B cell (primary cell): ENCODE measurements around the gene ZNF827. TPM values are rescaled to one million over a fixed set of nuclear protein-coding genes. Genes with fewer than 3 reads are reported as not detected.

ENCODE experiments used
- ATAC-seq: fragments of 200-7000 bp; cut with Tn5 transposase; one replicate; pipeline ENCODE4 v1.10.0; 2021; ENCODE audit warnings: low read depth, mild to moderate bottlenecking, moderate number of reproducible peaks, moderate library complexity
- CTCF ChIA-PET: fragments of 350-600 bp; sonication (Branson Sonifier 250); formaldehyde crosslinking; loops from one replicate; lab custom pipeline; 2021; ENCODE audit warnings: antibody characterized with exemption, inconsistent platforms; lab: Charles Lee
- POLR2A ChIA-PET: fragments of 350-600 bp; sonication (Branson Sonifier 250); formaldehyde crosslinking; loops from one replicate; lab custom pipeline; 2021; ENCODE audit warnings: antibody characterized with exemption; lab: Charles Lee
- DNase-seq: peaks from one replicate; pipeline ENCODE4 v3.0.0; 2013
- H2AFZ ChIP-seq: 2 replicates; pipeline ENCODE4 v1.6.1; 2012; ENCODE audit warnings: mild to moderate bottlenecking, low read depth, low read length; ENCODE audit not compliant: insufficient read depth, poor library complexity, severe bottlenecking
- H3K27ac ChIP-seq, 2 donors: 1 replicate in 1 of 2; 2 replicates in 1 of 2; pipeline ENCODE4 v1.5.1; 2012 to 2013; ENCODE audit warnings: low read length in 2 of 2, mild to moderate bottlenecking in 2 of 2, moderate library complexity in 1 of 2
- H3K27me3 ChIP-seq, 4 experiments: fragments of 200-600 bp in 1 of 4; sonication (generic) in 1 of 4; replicated peaks in 1 of 4; 1 replicate in 2 of 4; 2 replicates in 2 of 4; pipeline versions ENCODE4 v1.6.1 to v1.7.0; 2013 to 2016; ENCODE audit warnings: low read length in 3 of 4, mild to moderate bottlenecking in 2 of 4, mixed read lengths in 1 of 4, moderate library complexity in 1 of 4; ENCODE audit not compliant: insufficient read depth in 4 of 4, control insufficient read depth in 3 of 4; ENCODE audit errors: control extremely low read depth in 1 of 4
- H3K36me3 ChIP-seq, 2 experiments: replicated peaks in 1 of 2; 1 replicate in 1 of 2; 2 replicates in 1 of 2; pipeline versions ENCODE4 v1.6.1 to v1.7.1; 2013; ENCODE audit warnings: low read length in 1 of 2; ENCODE audit not compliant: insufficient read depth in 2 of 2, control insufficient read depth in 1 of 2; ENCODE audit errors: control extremely low read depth in 1 of 2, extremely low read depth in 1 of 2
- H3K4me1 ChIP-seq, 2 donors: fragments of 200-600 bp in 1 of 2; sonication (generic) in 1 of 2; 1 replicate in 1 of 2; 2 replicates in 1 of 2; pipeline versions ENCODE4 v1.5.1 to v1.6.1; 2013 to 2017; ENCODE audit warnings: low read length in 2 of 2; ENCODE audit not compliant: control insufficient read depth in 2 of 2, insufficient read depth in 2 of 2
- H3K4me2 ChIP-seq: replicated peaks from 2 replicates; pipeline ENCODE3; 2012; ENCODE audit warnings: mild to moderate bottlenecking, low read depth, low read length; ENCODE audit not compliant: poor library complexity, severe bottlenecking
- H3K4me3 ChIP-seq, 5 experiments: fragments of 200-600 bp in 1 of 5; sonication (generic) in 1 of 5; 1 replicate in 3 of 5; 2 replicates in 2 of 5; pipeline versions ENCODE4 v1.5.1 to v1.7.0; 2011 to 2016; ENCODE audit warnings: low read length in 4 of 5, mild to moderate bottlenecking in 4 of 5, low read depth in 2 of 5, control low read depth in 1 of 5, moderate library complexity in 1 of 5; ENCODE audit not compliant: insufficient read depth in 1 of 5; ENCODE audit errors: control extremely low read depth in 1 of 5, extremely low read depth in 1 of 5
- H3K79me2 ChIP-seq: fragments of 200-600 bp; sonication (generic); one replicate; pipeline ENCODE4 v1.6.0; 2016; ENCODE audit warnings: low read length; ENCODE audit not compliant: control insufficient read depth, insufficient read depth
- H3K9ac ChIP-seq: fragments of 200-600 bp; sonication (generic); 2 replicates; pipeline ENCODE4 v1.6.1; 2017; ENCODE audit warnings: mild to moderate bottlenecking, low read length, moderate library complexity
- H3K9me3 ChIP-seq, 3 donors: one replicate each; pipeline versions ENCODE4 v1.6.1 to v1.7.1; 2013; ENCODE audit warnings: low read length in 2 of 3; ENCODE audit not compliant: control insufficient read depth in 2 of 3, insufficient read depth in 1 of 3; ENCODE audit errors: control extremely low read depth in 1 of 3
- H4K20me1 ChIP-seq: 2 replicates; pipeline ENCODE4 v1.6.0; 2012; ENCODE audit warnings: mild to moderate bottlenecking, low read length; ENCODE audit not compliant: insufficient read depth, control insufficient read depth, poor library complexity, severe bottlenecking
- H3K27ac Mint-ChIP-seq: one replicate; pipeline ENCODE4 v1.8.0; 2021; ENCODE audit warnings: mixed read lengths
- H3K27me3 Mint-ChIP-seq: one replicate; pipeline ENCODE4 v1.8.0; 2021; ENCODE audit warnings: mixed read lengths
- H3K4me1 Mint-ChIP-seq: one replicate; pipeline ENCODE4 v1.8.0; 2021; ENCODE audit warnings: mixed read lengths
- H3K4me3 Mint-ChIP-seq: one replicate; pipeline ENCODE4 v1.8.0; 2021; ENCODE audit warnings: mixed read lengths
- H3K9me3 Mint-ChIP-seq: one replicate; pipeline ENCODE4 v1.8.0; 2022; ENCODE audit warnings: mixed read lengths; ENCODE audit not compliant: insufficient read depth
- CTCF ChIP-seq: fragments of 200-600 bp; IDR thresholded peaks from one replicate; pipeline ENCODE4 v1.8.0; 2022; ENCODE audit warnings: antibody characterized with exemption, mild to moderate bottlenecking
- EZH2 ChIP-seq: IDR thresholded peaks from 2 replicates; pipeline ENCODE4 v1.6.1; 2012; ENCODE audit warnings: borderline replicate concordance, low read depth, mild to moderate bottlenecking, moderate library complexity, low read length; ENCODE audit not compliant: insufficient read depth, poor library complexity, severe bottlenecking
- WGBS: methylation state at CpG from one replicate; pipeline ENCODE4 v1.1.5; 2013; ENCODE audit warnings: missing lambda C conversion rate; ENCODE audit not compliant: insufficient coverage; 5-methylcytosine and 5-hydroxymethylcytosine counted together
- intact Hi-C: fragments of 100-400 bp; cut with micrococcal nuclease; formaldehyde crosslinking; loops from one replicate; pipeline ENCODE4 v1.10.0; 2022
- polyA plus RNA-seq: library from polyadenylated mRNA; depleted of rRNA; stranded (reverse); fragments of >200 nt; gene quantifications from 2 replicates; pipeline ENCODE4 v1.2.3, GENCODE V29; 2012
- total RNA-seq, 2 donors: library from RNA; stranded (reverse); fragments of 120-200 nt in 1 of 2; gene quantifications; 1 replicate in 1 of 2; 2 replicates in 1 of 2; pipeline versions ENCODE4 v1.2.3 to v1.2.4, GENCODE V29; 2013 to 2022

ZNF827 gene
- total and polyA plus RNA-seq, 2 donors (not counting 1 experiment from before 2014, with no cell fraction given), result 20.6 to 30.1 TPM

GRCh38 chr4:145866991-145867390, 71.6 kb downstream of the ZNF827 start:
- no peaks in the 10 kb centered on the region for H3K9me3 Mint-ChIP-seq
- no peak overlapping the region for H3K27ac Mint-ChIP-seq
- H3K9ac ChIP-seq, result no peak overlapping the region
- no peaks in the 10 kb centered on the region for H4K20me1 ChIP-seq
- ChIA-PET CTCF (interaction anchor here (0.7 kb wide), 1 partner anchor 192 kb away, joined by 3 read pairs; no protein-coding TSS in a partner anchor), POLR2A (no interaction called here)
- no peak for DNase-seq
- no peaks in the 10 kb centered on the region for H3K79me2 ChIP-seq
- TF ChIP-seq EZH2 (no peak), CTCF (no peak)
- no peaks in the 10 kb centered on the region for H3K27me3 ChIP-seq
- H3K4me3 Mint-ChIP-seq, result no peak overlapping the region
- H3K4me1 Mint-ChIP-seq, result peaks cover 22% of the 10 kb centered on the region
- H3K27ac ChIP-seq, result no peak overlapping the region
- ATAC-seq, result no peak
- H3K4me1 ChIP-seq, result no peaks in the 10 kb centered on the region
- H3K9me3 ChIP-seq, result no peaks in the 10 kb centered on the region
- H3K4me2 ChIP-seq, result no peak overlapping the region
- H3K4me3 ChIP-seq, result no peak overlapping the region
- H3K36me3 ChIP-seq, result peaks cover 0 to 2% of the 10 kb centered on the region in 2 experiments
- no peak overlapping the region for H2AFZ ChIP-seq
- intact Hi-C loops, result no loop called here
- H3K27me3 Mint-ChIP-seq, result no peaks in the 10 kb centered on the region
- WGBS, result 49% methylated on average over 2 of the region's 4 CpGs

DNA sequence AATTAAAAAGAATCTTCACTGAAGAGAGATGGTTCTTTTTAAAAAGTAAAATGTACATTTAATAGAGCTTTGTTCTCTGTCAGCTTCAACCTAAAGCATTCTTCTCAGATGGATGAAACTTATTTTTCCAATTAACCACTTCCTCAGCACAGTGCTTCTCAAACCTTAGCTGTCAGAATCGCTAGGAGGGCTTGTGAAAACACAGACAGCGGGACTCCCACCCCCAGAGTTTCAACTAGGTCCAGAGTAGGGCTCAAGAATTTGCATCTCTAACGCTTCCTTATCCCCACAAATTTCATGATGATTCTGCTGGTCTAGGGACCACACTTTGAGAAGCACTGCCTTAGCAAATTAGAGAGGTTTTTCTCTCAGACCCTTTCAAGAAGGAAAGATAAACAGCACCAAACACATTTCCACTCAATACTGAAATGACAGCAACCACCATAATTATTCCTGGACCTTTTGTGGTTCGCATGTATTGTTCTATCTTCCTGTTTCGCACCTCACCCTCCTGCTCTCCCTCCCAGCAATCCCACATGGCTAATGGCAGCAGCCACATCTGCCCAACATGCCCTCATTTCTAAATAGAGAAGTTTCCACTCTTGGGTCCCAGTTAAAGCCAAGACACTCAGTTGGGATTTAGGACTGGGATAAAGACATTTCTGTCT, 73.2 kb downstream of the ZNF827 start:
- peaks cover 20% of the 10 kb centered on the region for H3K4me1 Mint-ChIP-seq
- H3K4me1 ChIP-seq, result no peaks in the 10 kb centered on the region
- H3K27ac Mint-ChIP-seq, result no peak overlapping the region
- intact Hi-C loops, result no loop called here
- CTCF ChIA-PET, result no interaction called here
- H3K4me3 Mint-ChIP-seq, result no peak overlapping the region
- no peak for TF ChIP-seq CTCF
- TF ChIP-seq EZH2, result no peak
- ATAC-seq (no peak), DNase-seq (no peak)
- no peak overlapping the region for H3K9ac ChIP-seq
- no peaks in the 10 kb centered on the region for H4K20me1 ChIP-seq
- H3K27me3 Mint-ChIP-seq, result no peaks in the 10 kb centered on the region
- peaks cover 0 to 6% of the 10 kb centered on the region in 2 experiments for H3K36me3 ChIP-seq
- H3K4me3 ChIP-seq, result no peak overlapping the region
- H3K27ac ChIP-seq, result no peak overlapping the region
- no peak overlapping the region for H2AFZ ChIP-seq
- H3K9me3 ChIP-seq, result no peaks in the 10 kb centered on the region
- WGBS, result 72% methylated on average over 4 of the region's 5 CpGs
- no peaks in the 10 kb centered on the region for H3K9me3 Mint-ChIP-seq
- POLR2A ChIA-PET, result no interaction called here
- H3K4me2 ChIP-seq, result no peak overlapping the region
- H3K79me2 ChIP-seq, result no peaks in the 10 kb centered on the region
- H3K27me3 ChIP-seq, result no peaks in the 10 kb centered on the region
